Subcutaneous abdominal adipose tissue (tissue), 5 donors: Measurements from ENCODE around the gene MED27.

Experiments
- H3K27ac ChIP-seq: one replicate; pipeline ENCODE4 v1.7.0; 2013; ENCODE audit warnings: low read depth, mild to moderate bottlenecking, inconsistent platforms, low read length, moderate library complexity
- H3K27me3 ChIP-seq, 5 donors: one replicate each; pipeline ENCODE4 v1.7.0; 2013; ENCODE audit warnings: low read length in 5 of 5, inconsistent platforms in 1 of 5; ENCODE audit not compliant: control insufficient read depth in 5 of 5, insufficient read depth in 4 of 5
- H3K36me3 ChIP-seq, 5 donors: one replicate each; pipeline ENCODE4 v1.7.0; 2013; ENCODE audit warnings: low read length in 5 of 5; ENCODE audit not compliant: control insufficient read depth in 5 of 5, insufficient read depth in 5 of 5
- H3K4me1 ChIP-seq, 5 donors: one replicate each; pipeline ENCODE4 v1.7.0; 2013; ENCODE audit warnings: low read length in 5 of 5, mild to moderate bottlenecking in 3 of 5, moderate library complexity in 1 of 5; ENCODE audit not compliant: control insufficient read depth in 5 of 5, insufficient read depth in 5 of 5
- H3K4me3 ChIP-seq, 5 donors: one replicate each; pipeline ENCODE4 v1.7.0; 2013; ENCODE audit warnings: low read length in 5 of 5, low read depth in 1 of 5
- H3K9ac ChIP-seq, 5 donors: one replicate each; pipeline ENCODE4 v1.7.0; 2013; ENCODE audit warnings: low read length in 5 of 5, mild to moderate bottlenecking in 4 of 5, moderate library complexity in 3 of 5
- H3K9me3 ChIP-seq, 5 donors: one replicate each; pipeline ENCODE4 v1.7.0; 2013; ENCODE audit warnings: low read length in 5 of 5; ENCODE audit not compliant: control insufficient read depth in 5 of 5
- donor health status: healthy.
- donor health status: healthy.
- donor health status: healthy.
- donor health status: healthy.
- donor health status: healthy.

The MED27 gene

GRCh38 chr9:131884222-131884621 is 195.4 kb downstream of the MED27 start:
- Histone ChIP-seq H3K27me3 (no peaks in the 10 kb centered on the region), H3K9me3 (no peaks in the 10 kb centered on the region), H3K9ac (no peak overlapping the region), H3K4me3 (no peak overlapping the region), H3K27ac (no peak overlapping the region), H3K4me1 (peaks cover 0 to 9% (median 0%) of the 10 kb centered on the region in 5 donors), H3K36me3 (peaks cover 0 to 14% (median 4%) of the 10 kb centered on the region in 5 donors)

DNA sequence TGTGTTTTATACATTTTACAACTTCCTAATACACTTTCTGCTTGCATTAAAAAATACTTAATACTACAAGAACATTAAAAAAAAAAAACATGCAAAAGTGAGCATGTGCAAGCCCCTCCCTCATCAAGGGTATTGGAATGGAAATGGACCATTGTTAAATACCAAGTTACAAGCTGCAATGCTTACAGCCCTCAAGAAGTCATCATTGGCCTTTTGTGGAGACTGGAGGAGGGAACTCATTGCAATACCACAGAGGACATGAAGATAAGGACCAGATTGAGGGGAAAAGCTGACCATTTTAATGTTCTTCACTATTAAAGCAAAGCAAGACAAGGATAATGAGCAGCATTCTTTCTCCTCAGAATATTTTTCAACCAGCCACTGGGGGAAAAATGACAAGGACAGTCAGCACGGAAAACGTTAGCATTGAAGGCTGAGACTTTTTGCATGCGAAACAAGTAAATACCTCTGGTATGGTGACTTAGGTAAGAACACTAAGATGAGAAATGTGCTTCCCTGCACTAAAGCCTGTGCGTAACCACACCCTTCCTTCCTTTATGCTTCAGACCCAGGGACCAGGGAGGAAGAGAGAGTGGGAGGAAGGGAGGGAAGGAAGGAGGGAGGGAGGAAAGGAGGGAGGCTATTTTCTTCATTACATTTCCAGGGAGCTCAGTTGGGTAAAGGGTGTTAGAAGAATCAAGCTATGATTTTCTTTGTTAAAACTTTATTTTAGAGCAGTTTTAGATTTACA is 198.7 kb downstream of the MED27 start:
- Histone ChIP-seq H3K9ac (no peak overlapping the region), H3K36me3 (peaks cover 3 to 16% (median 11%) of the 10 kb centered on the region in 5 donors), H3K4me3 (no peak overlapping the region), H3K27ac (no peak overlapping the region), H3K27me3 (no peaks in the 10 kb centered on the region), H3K9me3 (no peaks in the 10 kb centered on the region), H3K4me1 (peaks cover 0 to 9% (median 0%) of the 10 kb centered on the region in 5 donors)

- no peak overlapping the region for H3K4me3 ChIP-seq
- H3K4me1 ChIP-seq = peaks cover 0 to 7% (median 0%) of the 10 kb centered on the region in 5 donors
- H3K27ac ChIP-seq = no peak overlapping the region
- H3K27me3 ChIP-seq = no peaks in the 10 kb centered on the region
- no peak overlapping the region for H3K9ac ChIP-seq
- no peaks in the 10 kb centered on the region for H3K9me3 ChIP-seq
- H3K36me3 ChIP-seq = peaks cover 3 to 16% (median 11%) of the 10 kb centered on the region in 5 donors
Measured at GRCh38 chr9:131879911-131880290, 199.8 kb downstream of the MED27 start.

DNA sequence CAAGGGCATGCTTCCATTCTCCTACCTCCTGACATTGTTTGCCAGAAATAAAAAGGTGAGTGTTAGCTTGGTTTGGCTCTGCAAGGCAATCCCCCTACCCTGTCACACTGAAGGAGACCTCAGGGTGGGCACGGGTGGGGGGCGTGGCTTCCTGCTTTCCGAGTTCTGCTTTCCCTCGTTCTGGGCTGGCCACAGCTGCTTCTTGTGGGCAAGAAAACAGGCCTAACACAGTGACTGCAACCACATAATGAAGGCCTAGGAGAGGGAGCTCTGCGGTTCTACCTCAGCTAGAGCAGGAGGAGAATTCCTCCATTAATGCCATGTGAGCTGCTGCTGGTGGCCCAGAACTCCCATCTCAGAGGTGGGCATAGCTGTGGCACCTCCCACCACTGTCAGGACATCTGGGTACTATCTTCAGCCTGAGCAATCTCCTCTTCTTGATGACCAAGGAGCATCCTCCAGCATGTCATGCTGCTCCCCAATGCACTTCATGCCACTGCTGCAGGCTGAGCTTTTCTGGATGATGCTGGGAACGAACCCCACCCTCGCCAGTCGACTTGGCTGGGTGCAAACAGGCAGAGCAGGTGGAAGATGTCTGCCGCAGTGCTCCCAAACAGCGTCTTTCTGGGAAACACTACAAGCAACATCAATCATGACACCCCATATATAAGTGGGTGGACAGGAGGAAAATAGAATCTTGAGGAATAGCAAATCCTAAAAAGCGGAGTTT is 200.3 kb downstream of the MED27 start:
- no peaks in the 10 kb centered on the region for H3K9me3 ChIP-seq
- no peak overlapping the region for H3K4me3 ChIP-seq
- peaks cover 3 to 16% (median 12%) of the 10 kb centered on the region in 5 donors for H3K36me3 ChIP-seq
- no peaks in the 10 kb centered on the region for H3K27me3 ChIP-seq
- no peak overlapping the region for H3K9ac ChIP-seq
- H3K4me1 ChIP-seq = peaks cover 0 to 5% (median 0%) of the 10 kb centered on the region in 5 donors
- no peak overlapping the region for H3K27ac ChIP-seq

- Histone ChIP-seq H3K36me3 (peaks cover 0 to 21% (median 12%) of the 10 kb centered on the region in 5 donors), H3K4me1 (peaks cover 0 to 5% (median 0%) of the 10 kb centered on the region in 5 donors), H3K9ac (no peak overlapping the region), H3K9me3 (no peaks in the 10 kb centered on the region), H3K27ac (no peak overlapping the region), H3K27me3 (no peaks in the 10 kb centered on the region), H3K4me3 (no peak overlapping the region)
Measured at GRCh38 chr9:131876486-131876885, 203.2 kb downstream of the MED27 start.

- peaks cover 0 to 2% (median 0%) of the 10 kb centered on the region in 5 donors for H3K4me1 ChIP-seq
- H3K27ac ChIP-seq = no peak overlapping the region
- no peaks in the 10 kb centered on the region for H3K9me3 ChIP-seq
- H3K27me3 ChIP-seq = no peaks in the 10 kb centered on the region
- no peak overlapping the region for H3K4me3 ChIP-seq
- peaks cover 0 to 21% (median 12%) of the 10 kb centered on the region in 5 donors for H3K36me3 ChIP-seq
- H3K9ac ChIP-seq = no peak overlapping the region
Measured at GRCh38 chr9:131875828-131876485, 203.7 kb downstream of the MED27 start.

DNA sequence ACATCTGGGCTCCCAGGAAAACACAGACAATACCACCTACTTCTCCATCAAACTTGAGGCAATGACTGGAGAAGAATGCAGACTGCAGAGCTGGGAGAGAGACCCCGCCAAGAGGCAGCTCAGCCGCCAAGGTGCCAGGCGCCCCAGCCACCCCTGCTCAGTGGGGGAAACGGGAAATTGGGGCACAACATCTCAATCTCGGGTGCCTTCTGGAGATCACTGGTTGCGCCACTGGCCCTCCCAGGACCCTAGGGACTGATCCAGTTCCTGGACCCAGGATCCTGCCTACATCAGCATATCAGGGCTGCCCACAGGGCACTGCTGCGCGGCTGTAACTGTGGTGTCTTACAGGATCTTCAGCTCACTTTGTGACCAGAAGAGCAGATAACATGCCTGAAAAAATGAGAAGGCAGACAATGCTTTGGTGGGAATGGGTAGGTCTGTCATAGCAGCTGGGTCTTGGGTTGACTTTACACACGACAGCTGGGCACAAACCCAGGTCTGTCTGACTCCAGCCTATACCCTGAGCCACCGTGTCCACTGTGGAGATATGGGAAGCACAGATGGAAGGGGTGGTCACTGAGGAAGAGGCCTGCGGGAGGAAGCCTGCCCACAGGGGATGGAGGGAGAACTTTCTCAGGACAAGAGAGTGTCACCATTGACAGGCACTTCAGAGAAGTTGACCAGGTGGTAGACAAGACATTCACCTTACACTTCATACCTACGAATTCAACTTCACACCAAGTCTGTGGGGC is 204.6 kb downstream of the MED27 start:
- Histone ChIP-seq H3K36me3 (peaks cover 0 to 24% (median 15%) of the 10 kb centered on the region in 5 donors), H3K4me3 (no peak overlapping the region), H3K9ac (no peak overlapping the region), H3K27me3 (no peaks in the 10 kb centered on the region), H3K27ac (no peak overlapping the region), H3K4me1 (no peaks in the 10 kb centered on the region), H3K9me3 (no peaks in the 10 kb centered on the region)

- no peaks in the 10 kb centered on the region for H3K27me3 ChIP-seq
- H3K4me3 ChIP-seq = no peak overlapping the region
- H3K9ac ChIP-seq = no peak overlapping the region
- no peaks in the 10 kb centered on the region for H3K9me3 ChIP-seq
- H3K27ac ChIP-seq = no peak overlapping the region
- peaks cover 0 to 22% (median 13%) of the 10 kb centered on the region in 5 donors for H3K36me3 ChIP-seq
- no peaks in the 10 kb centered on the region for H3K4me1 ChIP-seq
Measured at GRCh38 chr9:131874447-131874846, 205.2 kb downstream of the MED27 start.

GRCh38 chr9:131873891-131874440 is 205.7 kb downstream of the MED27 start:
- peaks cover 0 to 3% (median 1%) of the 10 kb centered on the region in 5 donors for H3K4me1 ChIP-seq
- H3K27ac ChIP-seq = no peak overlapping the region
- H3K36me3 ChIP-seq = peaks cover 0 to 17% (median 9%) of the 10 kb centered on the region in 5 donors
- no peaks in the 10 kb centered on the region for H3K9me3 ChIP-seq
- no peak overlapping the region for H3K9ac ChIP-seq
- H3K4me3 ChIP-seq = no peak overlapping the region
- H3K27me3 ChIP-seq = no peaks in the 10 kb centered on the region
